CD4-positive, alpha-beta T cell (primary cell): ENCODE results near the gene MS4A15. TPM values are rescaled to one million over a fixed set of nuclear protein-coding genes. Genes with fewer than 3 reads are reported as not detected.

Experiments used
- ATAC-seq: fragments of 200-7000 bp; cut with Tn5 transposase; one replicate; pipeline ENCODE4 v1.10.0; 2022; ENCODE audit warnings: mild to moderate bottlenecking; ENCODE audit not compliant: poor library complexity
- CTCF ChIA-PET: fragments of 350-600 bp; sonication (Branson Sonifier 250); formaldehyde crosslinking; loops from one replicate; lab custom pipeline; 2021; ENCODE audit warnings: antibody characterized with exemption, inconsistent platforms; lab: Charles Lee
- POLR2A ChIA-PET: fragments of 350-600 bp; sonication (Branson Sonifier 250); formaldehyde crosslinking; loops from one replicate; lab custom pipeline; 2021; ENCODE audit warnings: antibody characterized with exemption, inconsistent platforms; lab: Charles Lee
- DNase-seq, 14 experiments: peaks; one replicate each; pipeline ENCODE4 v3.0.0-alpha.2; 2013 to 2020; ENCODE audit warnings: mixed read lengths in 2 of 14
- H3K27ac ChIP-seq, 2 donors: one replicate each; pipeline versions ENCODE4 v1.5.1 to v1.7.0; 2013; ENCODE audit warnings: low read length in 2 of 2, low read depth in 1 of 2, mild to moderate bottlenecking in 1 of 2
- H3K27me3 ChIP-seq, 2 experiments: 1 replicate in 1 of 2; 2 replicates in 1 of 2; pipeline versions ENCODE4 v1.6.1 to v1.7.0; 2013; ENCODE audit warnings: low read length in 2 of 2, control low read depth in 1 of 2, mild to moderate bottlenecking in 1 of 2, moderate library complexity in 1 of 2; ENCODE audit not compliant: insufficient read depth in 2 of 2, control insufficient read depth in 1 of 2
- H3K36me3 ChIP-seq: one replicate; pipeline ENCODE4 v1.6.1; 2013; ENCODE audit warnings: low read length, control low read depth; ENCODE audit not compliant: insufficient read depth
- H3K4me1 ChIP-seq: one replicate; pipeline ENCODE4 v1.6.1; 2013; ENCODE audit warnings: low read length, control low read depth; ENCODE audit not compliant: insufficient read depth
- H3K4me3 ChIP-seq: one replicate; pipeline ENCODE4 v1.5.1; 2013; ENCODE audit warnings: mild to moderate bottlenecking, low read length, moderate library complexity
- H3K9me3 ChIP-seq, 2 experiments: 1 replicate in 1 of 2; 2 replicates in 1 of 2; pipeline versions ENCODE4 v1.6.1 to v1.7.0; 2013; ENCODE audit warnings: low read length in 2 of 2, mild to moderate bottlenecking in 2 of 2, control low read depth in 1 of 2, moderate library complexity in 1 of 2; ENCODE audit not compliant: control insufficient read depth in 1 of 2, insufficient read depth in 1 of 2
- H3K27ac Mint-ChIP-seq: one replicate; pipeline ENCODE4 v1.8.0; 2020; ENCODE audit warnings: mixed read lengths
- H3K27me3 Mint-ChIP-seq: one replicate; pipeline ENCODE4 v1.8.0; 2021; ENCODE audit warnings: mixed read lengths
- H3K36me3 Mint-ChIP-seq: one replicate; pipeline ENCODE4 v1.8.0; 2021; ENCODE audit warnings: low read depth, mixed read lengths
- H3K4me1 Mint-ChIP-seq: one replicate; pipeline ENCODE4 v1.8.0; 2021; ENCODE audit warnings: low read depth, mixed read lengths
- H3K4me3 Mint-ChIP-seq: one replicate; pipeline ENCODE4 v1.8.0; 2020; ENCODE audit warnings: mild to moderate bottlenecking, mixed read lengths
- H3K9me3 Mint-ChIP-seq: one replicate; pipeline ENCODE4 v1.8.0; 2020; ENCODE audit warnings: mixed read lengths
- intact Hi-C, 2 experiments: fragments of 100-400 bp; cut with DNase I in 1 of 2; cut with micrococcal nuclease in 1 of 2; formaldehyde crosslinking; loops; one replicate each; pipeline versions ENCODE4 v1.15.1 to v1.9.0; 2023 to 2025; cut with DNase I, micrococcal nuclease
- total RNA-seq, 174 experiments: library from RNA in 2 of 174; stranded (reverse) in 2 of 174; gene quantifications; one replicate each; pipeline ENCODE4 v1.2.3 and lab custom pipeline; 2021 to 2026
- TF ChIP-seq, protein P1 (sequence below): fragments of 200-600 bp; IDR thresholded peaks from one replicate; pipeline ENCODE4 v1.8.0; 2022; ENCODE audit warnings: antibody characterized with exemption, mild to moderate bottlenecking

Gene MS4A15
- total RNA-seq, 2 experiments from 2014 or later = not detected

DNA sequence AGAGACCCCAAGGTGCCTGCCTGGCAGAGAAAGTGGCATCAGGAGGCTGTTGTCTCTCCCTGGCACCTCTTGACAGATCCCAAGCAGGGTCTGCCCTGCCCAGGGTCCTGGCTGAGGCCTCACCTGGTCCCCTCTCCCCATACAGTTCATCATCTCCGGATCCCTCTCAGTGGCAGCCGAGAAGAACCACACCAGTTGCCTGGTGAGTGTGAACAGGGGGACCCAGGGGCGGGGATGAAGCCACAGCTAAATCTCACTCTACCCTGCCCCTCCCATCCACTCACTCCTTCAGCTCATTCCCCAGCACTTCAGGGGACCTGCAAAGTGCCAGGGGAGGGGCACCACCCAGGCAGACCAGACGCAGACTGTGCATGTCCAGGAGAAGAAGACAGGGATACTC lies 14.5 kb downstream of the MS4A15 start:
- peaks cover 7% of the 10 kb centered on the region for H3K4me1 ChIP-seq
- ChIA-PET POLR2A (no interaction called here), CTCF (no interaction called here)
- peaks cover 0 to 4% of the 10 kb centered on the region in 2 experiments for H3K9me3 ChIP-seq
- no peak overlapping the region for H3K4me3 ChIP-seq
- ATAC-seq = no peak
- H3K27ac Mint-ChIP-seq = no peak overlapping the region
- intact Hi-C loops = no loop called here
- TF ChIP-seq, protein P1, sequence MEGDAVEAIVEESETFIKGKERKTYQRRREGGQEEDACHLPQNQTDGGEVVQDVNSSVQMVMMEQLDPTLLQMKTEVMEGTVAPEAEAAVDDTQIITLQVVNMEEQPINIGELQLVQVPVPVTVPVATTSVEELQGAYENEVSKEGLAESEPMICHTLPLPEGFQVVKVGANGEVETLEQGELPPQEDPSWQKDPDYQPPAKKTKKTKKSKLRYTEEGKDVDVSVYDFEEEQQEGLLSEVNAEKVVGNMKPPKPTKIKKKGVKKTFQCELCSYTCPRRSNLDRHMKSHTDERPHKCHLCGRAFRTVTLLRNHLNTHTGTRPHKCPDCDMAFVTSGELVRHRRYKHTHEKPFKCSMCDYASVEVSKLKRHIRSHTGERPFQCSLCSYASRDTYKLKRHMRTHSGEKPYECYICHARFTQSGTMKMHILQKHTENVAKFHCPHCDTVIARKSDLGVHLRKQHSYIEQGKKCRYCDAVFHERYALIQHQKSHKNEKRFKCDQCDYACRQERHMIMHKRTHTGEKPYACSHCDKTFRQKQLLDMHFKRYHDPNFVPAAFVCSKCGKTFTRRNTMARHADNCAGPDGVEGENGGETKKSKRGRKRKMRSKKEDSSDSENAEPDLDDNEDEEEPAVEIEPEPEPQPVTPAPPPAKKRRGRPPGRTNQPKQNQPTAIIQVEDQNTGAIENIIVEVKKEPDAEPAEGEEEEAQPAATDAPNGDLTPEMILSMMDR = no peak
- H3K27me3 ChIP-seq = no peaks in the 10 kb centered on the region
- H3K9me3 Mint-ChIP-seq = no peaks in the 10 kb centered on the region
- no peak overlapping the region for H3K27ac ChIP-seq
- peaks cover 6% of the 10 kb centered on the region for H3K4me1 Mint-ChIP-seq
- no peaks in the 10 kb centered on the region for H3K36me3 Mint-ChIP-seq
- H3K4me3 Mint-ChIP-seq = no peak overlapping the region
- H3K27me3 Mint-ChIP-seq = peaks cover 11% of the 10 kb centered on the region
- H3K36me3 ChIP-seq = no peaks in the 10 kb centered on the region
- DNase-seq = no peak

- POLR2A ChIA-PET = no interaction called here
- no peak for DNase-seq
- Mint-ChIP-seq H3K27me3 (peaks cover 2% of the 10 kb centered on the region), H3K36me3 (no peaks in the 10 kb centered on the region), H3K27ac (no peak overlapping the region), H3K4me1 (peaks cover 6% of the 10 kb centered on the region), H3K4me3 (no peak overlapping the region), H3K9me3 (no peaks in the 10 kb centered on the region)
- ATAC-seq = no peak
- peaks cover 7% of the 10 kb centered on the region for H3K4me1 ChIP-seq
- H3K27me3 ChIP-seq = no peaks in the 10 kb centered on the region
- H3K36me3 ChIP-seq = no peaks in the 10 kb centered on the region
- CTCF ChIA-PET = no interaction called here
- peaks cover 0 to 4% of the 10 kb centered on the region in 2 experiments for H3K9me3 ChIP-seq
- no peak overlapping the region for H3K27ac ChIP-seq
- TF ChIP-seq, protein P1 = no peak
- intact Hi-C loops = no loop called here
- H3K4me3 ChIP-seq = no peak overlapping the region
These were observed 15.3 kb downstream of the MS4A15 start for GRCh38 chr11:60771879-60772525.

DNA sequence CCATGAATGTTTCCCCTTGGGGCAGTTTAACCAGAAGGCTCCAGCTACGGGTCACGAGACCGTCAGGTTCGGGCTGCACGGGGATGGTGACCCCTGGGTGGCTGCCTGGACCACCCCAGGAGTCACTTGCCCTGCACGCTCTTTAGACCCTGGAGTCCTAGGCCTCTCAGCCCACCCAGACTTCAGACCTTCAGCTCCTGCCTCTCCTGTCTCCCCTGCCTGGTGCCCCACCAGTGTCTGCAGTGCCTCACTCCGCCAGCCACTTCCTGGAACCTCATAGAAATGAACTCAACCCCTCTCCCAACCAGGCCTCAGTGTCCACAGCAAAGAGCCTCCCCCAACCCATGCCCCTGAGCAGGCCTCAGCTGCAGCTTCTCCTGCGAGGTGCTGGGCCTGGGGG lies 16.0 kb downstream of the MS4A15 start:
- Histone ChIP-seq H3K4me3 (no peak overlapping the region), H3K27me3 (no peaks in the 10 kb centered on the region), H3K4me1 (peaks cover 7% of the 10 kb centered on the region), H3K27ac (no peak overlapping the region), H3K36me3 (no peaks in the 10 kb centered on the region), H3K9me3 (no peaks in the 10 kb centered on the region)
- ChIA-PET POLR2A (no interaction called here), CTCF (no interaction called here)
- Mint-ChIP-seq H3K4me1 (peaks cover 6% of the 10 kb centered on the region), H3K4me3 (no peak overlapping the region), H3K27me3 (no peaks in the 10 kb centered on the region), H3K36me3 (no peaks in the 10 kb centered on the region), H3K9me3 (no peaks in the 10 kb centered on the region), H3K27ac (no peak overlapping the region)
- intact Hi-C loops = no loop called here
- no peak for ATAC-seq
- TF ChIP-seq, protein P1 = no peak
- no peak for DNase-seq
